NCI-H446 treated with DMSO at 0.1 percent for 48 hours (cell line): Measurements from ENCODE around the gene TPO.
"Not testable (repeated sequence)": the region's sequence is repeated elsewhere in the genome, so short reads cannot be mapped to it uniquely, and the experiment has no call there.

Experiments
- DNase-seq: peaks from one replicate; lab custom pipeline; 2025; lab: John Stamatoyannopoulos, UW

TPO gene

GRCh38 chr2:1501991-1502390 lies 88.7 kb downstream of the TPO start:
- DNase-seq = no peak

DNA sequence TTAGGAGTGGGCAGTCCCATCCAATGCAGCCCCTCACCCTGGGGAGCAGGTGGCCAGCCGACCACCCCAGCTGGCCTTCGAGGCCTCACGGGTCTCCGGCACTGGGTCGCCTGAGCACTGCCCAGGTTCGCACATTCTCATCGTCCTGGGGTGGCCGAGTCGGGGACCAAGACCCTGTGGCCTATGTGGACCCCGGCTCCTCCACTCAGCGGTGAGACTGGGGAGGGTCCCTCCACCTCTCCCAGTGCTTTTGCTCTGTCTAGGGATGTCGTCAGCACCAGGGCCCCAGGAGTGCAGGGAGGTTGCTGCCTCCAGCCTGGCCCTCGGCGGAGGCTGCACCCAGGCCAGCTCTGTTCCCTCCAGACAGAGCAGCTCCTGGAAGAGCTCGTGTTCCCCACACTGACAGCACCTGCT lies 89.6 kb downstream of the TPO start:
- DNase-seq = no peak

DNA sequence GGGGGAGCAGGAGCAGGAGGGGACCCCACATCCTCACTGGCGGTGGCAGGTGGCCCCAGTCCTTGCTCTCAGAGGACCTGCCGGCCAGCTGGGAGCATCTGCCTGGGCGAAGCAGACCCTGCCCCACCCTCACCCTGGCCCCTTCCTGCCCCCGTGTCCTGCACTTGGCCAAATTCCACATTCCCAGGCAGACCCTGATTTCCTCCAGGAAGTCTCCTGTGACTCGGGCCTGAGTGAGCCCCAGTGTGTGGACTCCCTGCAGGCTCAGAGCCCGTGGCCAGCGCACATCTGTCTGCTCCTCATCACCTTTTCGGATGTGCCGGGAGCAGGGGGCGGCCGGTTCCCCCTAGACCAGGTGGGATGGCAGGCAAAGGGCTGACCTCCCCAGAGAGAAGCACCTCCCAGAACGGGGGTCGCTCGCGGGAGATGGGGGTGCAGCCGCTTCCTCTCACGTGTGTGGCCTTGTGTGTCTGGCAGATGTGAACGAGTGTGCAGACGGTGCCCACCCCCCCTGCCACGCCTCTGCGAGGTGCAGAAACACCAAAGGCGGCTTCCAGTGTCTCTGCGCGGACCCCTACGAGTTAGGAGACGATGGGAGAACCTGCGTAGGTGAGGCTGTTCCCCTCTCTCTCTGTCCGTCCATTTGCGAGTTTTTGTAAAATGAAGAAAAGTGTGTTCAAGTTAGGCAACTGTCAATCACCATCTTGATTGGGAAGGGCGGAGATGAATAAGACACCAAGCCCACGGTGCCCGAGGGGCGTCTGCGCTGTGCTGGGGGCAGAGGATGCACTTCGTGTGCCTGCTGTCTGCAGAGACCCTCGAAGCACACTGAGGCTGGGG lies 90.4 kb downstream of the TPO start:
- no peak for DNase-seq

GRCh38 chr2:1504311-1504750 lies 91.1 kb downstream of the TPO start:
- DNase-seq = no peak

DNA sequence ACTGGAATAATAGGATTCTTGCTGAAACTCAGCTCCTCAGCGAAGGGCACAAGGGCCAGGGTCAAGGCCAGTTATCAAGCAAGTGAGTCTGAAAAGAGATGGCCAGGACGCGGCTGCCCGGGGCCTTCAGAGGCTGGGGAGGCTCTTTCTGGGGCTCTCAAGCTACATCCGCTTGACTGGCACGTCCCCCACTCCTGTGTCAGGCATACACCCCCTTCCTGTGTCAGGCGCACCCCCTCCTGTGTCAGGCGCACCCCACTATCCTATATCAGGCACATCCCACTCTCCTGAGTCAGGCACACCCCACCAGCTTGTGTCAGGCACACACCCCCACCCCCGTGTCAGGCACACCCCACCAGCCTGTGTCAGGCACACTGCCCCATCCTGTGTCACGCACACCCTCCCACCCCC lies 91.8 kb downstream of the TPO start:
- no peak for DNase-seq

DNA sequence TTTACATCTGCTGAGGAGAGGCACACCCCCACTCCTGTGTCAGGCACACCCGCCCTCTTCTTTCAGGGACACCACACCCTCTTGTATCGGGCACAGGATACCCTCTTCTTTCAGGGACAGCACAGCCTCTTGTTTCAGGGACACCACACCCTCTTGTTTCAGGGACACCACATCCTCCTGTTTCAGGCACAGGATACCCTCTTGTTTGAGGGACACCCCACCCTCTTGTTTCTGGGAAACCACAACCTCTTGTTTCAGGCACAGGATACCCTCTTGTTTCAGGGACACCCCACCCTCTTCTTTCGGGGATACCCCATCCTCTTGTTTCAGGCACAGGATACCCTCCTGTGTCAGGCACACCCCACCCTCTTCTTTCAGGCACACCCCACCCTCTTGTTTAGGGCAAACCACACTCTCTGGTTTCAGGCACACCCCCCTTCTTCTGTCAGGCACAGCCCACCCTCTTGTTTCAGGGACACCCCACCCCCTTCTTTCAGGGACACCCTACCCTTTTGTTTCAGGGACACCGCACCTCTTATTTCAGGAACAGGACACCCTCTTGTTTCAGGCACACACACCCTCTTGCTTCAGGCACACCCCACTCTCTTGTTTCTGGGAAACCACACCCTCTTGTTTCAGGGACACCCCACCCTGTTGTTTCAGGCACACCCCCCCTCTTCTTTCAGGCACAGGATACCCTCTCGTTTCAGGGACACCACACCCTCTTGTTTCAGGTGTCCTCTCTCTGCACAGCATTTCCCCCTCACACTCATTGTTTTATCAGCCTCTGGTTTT lies 96.2 kb downstream of the TPO start:
- no peak for DNase-seq

DNA sequence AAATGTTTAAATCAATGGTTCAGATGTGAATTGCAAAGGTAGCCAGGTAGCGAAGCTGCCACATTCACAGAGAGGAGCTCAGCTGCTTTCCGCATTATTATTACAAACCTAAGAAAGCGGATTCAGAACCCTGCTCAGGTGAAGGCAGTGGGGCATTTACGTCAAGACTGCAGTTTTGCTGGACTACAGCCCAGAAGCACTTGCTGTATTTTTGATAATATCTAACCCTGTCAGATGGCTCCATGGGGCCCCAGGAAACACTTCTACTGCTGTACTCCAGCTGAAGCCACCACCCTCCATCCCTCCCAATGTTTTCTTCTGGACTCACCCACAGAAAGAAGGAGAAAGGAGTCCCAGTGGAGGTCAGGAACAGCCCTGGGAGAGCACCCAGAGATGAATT lies 96.9 kb downstream of the TPO start:
- no peak for DNase-seq

GRCh38 chr2:1511455-1511854 lies 98.2 kb downstream of the TPO start:
- no peak for DNase-seq

DNA sequence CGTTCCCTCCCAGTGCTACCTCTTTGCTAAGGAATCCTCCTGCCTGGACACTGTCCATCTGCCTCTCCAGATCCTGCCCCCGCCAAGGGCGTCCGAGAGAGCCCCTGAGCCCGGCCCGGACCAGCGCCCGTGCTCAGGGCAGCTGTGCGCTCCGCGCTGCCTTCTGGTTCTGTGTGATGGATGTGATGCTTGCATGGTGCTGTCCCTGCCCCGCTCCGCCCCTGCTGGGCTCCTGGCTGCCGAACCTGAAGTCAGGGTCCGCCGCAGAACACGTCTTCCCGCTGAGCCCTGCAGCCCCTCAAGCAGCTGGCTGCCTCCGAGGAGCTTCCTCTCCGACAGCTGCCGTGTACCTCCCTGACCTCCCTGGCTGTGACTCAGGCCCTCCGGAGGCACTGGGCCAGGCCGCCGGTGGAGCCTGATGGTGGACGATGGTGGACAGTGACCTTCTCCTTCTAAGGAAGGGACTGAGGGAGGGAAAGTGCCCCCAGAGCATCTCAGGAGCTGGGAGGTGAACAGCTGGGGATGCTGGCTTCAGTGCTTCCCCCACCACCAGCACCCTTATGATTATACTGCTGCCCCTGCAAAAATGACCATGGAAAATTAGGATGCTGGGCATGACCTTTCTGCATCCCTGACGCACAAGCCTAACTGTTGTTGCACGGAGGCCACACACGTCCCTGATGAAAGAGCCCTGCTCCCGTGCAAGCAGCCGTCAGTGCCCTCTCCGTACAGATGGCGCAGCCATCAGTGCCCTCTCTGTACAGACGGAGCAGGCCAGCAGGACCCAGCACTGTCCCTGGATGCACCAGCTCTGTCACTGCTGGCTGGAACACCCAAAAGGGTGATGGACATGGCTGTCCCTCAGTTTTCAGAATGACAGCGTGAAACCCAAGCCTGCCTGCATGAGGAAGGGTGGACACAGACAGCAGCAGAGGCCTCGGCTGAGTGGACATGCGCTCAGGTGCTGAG lies 99.3 kb downstream of the TPO start:
- no peak for DNase-seq

DNA sequence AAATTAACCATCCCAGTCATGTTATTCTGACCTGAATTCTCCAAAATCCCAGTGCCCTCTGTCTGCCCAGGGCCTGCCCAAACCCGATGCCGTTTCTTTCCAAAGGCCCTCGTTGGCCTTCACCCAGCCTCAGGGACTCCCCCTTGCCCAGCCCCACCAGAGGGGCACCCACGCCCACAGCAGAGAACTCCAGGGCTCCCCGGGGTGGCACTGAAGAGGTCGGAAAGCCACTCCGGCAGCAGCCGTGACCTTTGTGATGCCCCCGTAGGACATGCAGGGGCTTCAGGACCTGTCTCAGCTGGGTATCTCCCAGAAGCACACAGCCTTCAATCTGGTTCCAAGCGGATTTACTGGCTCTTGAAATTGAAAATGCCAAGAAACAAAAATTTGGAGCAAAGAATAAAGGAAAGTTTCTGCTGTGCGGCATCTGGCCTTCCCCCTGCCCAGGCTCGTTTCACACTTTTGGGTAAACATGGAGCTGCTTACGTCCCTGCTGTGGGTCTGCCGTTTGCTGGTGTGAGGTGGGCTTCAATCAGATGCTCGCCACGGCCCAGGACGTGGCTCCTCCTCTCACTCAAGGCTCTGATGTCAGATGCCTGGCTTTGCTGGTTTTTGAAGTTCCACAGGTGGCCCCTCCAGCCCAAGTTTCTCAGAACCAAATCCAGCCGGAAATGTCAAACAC lies 101.3 kb downstream of the TPO start:
- DNase-seq = no peak

DNA sequence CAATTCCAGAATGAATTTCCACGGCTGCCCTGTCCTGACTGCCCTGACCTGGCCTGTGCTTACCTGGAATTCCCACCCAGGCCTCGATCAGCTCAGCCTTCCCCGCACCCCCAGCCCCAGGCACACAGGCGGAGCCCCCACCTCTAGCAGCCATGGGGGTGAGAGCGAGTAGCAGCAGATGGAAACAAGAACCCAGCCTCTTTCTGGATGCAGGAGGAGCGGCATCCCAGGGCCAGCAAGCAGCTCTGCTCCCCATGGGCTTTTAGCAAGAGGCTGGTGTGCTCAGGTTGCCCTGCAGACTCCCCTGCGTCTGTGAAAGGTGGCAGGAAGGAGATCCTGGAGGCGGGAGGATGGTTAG lies 101.8 kb downstream of the TPO start:
- DNase-seq = no peak

GRCh38 chr2:1515986-1516797 lies 102.9 kb downstream of the TPO start:
- no peak for DNase-seq

DNA sequence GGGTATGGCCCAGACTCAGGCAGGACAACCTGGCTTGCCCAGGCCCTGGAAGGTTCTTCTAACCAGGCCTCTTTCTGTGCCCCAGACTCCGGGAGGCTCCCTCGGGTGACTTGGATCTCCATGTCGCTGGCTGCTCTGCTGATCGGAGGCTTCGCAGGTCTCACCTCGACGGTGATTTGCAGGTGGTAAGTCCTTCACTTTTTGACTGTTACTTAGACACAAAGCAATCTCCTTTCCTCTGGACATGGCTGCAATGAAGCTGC lies 103.5 kb downstream of the TPO start:
- no peak for DNase-seq

GRCh38 chr2:1517291-1517690 lies 104.0 kb downstream of the TPO start:
- DNase-seq = not testable (repeated sequence)

DNA sequence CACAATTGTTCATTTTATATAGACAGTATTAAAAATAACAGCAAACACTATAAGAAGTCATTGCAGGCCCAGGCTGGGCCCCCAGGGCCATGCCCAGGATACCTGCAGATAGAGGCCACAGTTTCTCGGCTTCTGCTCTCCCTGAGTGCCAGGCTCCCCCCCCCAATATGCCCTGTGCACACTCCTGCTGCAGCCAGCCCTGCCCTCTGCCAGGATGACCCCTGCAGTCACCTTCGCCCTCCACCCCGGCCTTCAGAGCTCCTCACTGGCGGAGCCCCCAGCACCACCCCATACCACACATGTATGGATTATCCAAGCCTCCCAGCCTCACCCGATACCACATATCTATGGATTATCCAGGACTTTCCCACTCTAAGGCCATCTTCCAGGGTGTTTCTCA lies 104.5 kb downstream of the TPO start:
- DNase-seq = no peak

GRCh38 chr2:1518331-1518803 lies 105.1 kb downstream of the TPO start:
- no peak for DNase-seq

DNA sequence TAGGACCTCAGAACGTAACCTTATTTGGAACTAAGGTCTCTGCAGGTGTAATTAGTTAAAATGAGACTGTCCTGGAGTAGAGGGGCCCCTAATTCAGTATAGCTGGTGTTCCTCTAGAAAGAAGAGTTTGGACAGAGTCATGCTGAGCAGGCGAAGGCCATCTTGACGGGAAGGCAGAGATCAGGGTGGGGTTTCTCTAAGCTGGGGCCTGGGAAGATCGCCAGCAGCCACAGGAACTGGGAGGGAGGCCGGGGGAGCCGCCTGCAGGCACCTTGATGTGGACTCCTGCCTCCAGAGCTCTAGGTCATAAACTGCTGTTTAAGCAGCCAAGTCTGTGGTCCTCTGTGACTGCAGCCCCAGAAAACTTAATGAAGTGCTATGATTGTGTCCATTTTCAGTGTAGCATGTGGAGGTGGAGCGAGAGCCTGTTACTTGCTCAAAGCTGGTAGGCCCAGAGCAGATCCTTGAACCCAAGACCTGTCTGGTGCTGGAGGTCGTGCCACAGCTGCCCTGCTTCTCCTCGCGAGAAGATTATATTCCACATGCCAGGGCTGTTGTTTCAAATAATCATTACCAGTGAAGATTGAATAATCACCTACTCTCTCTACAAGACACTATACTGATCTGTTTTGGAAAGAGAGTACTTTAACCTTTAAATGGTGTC lies 105.7 kb downstream of the TPO start:
- no peak for DNase-seq

DNA sequence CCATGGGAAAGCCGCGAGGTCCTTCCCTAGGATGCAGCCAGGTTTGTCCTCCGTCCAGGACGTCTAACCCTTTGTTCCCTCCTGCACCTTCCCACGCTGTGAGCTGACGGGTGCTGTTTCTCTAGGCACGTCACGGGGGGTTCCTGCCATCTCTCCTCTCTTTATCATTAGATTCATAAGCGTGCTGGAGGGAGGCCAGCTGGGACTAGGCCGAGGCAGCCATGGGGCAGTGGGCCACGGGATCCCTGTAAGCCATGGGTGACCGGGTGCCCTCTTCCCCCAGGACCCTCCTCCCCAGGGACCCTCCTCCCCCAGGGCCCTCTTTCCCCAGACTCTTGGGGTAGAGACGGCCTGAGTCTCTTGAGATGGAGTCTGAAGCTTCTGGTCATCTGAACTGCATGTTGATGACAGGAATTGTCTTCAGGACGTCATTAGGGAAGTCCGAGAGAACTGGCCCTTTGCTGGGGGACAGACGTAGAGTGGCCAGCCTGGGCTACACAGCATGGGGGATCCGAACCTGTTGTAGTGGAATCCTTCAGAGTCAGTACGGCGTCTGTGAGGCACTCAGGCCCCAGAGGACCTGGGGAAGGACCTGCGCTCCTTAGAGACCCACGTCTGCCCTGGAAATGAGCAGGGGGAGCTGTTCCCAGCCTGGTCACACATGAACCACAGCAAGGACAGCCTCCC lies 108.1 kb downstream of the TPO start:
- DNase-seq = no peak
